HepG2 (cell line): ENCODE results near the gene EGFR. TPM values are rescaled to one million over a fixed set of nuclear protein-coding genes. Genes with fewer than 3 reads are reported as not detected.

Experiments used
- ATAC-seq: fragments of 200-7000 bp; cut with Tn5 transposase; 3 replicates; pipeline ENCODE4 v1.9.1; 2020; ENCODE audit warnings: mild to moderate bottlenecking, moderate library complexity
- BruUV-seq: library from RNA; stranded (reverse); fragments of 400-500 nt; replicated peaks from 2 replicates; lab custom pipeline; 2021; lab: Mats Ljungman, UMichigan
- CTCF ChIA-PET: fragments of 300-600 bp; formaldehyde crosslinking; extraction: SDS; loops from one replicate; lab custom pipeline; 2021; ENCODE audit warnings: low total read pairs, inconsistent platforms, low intra/inter-chr PET ratio; lab: Yijun Ruan, JAX
- POLR2A ChIA-PET: fragments of 350-600 bp; sonication (Branson Sonifier 250); formaldehyde crosslinking; loops from one replicate; lab custom pipeline; 2020; ENCODE audit warnings: antibody characterized with exemption, inconsistent platforms; lab: Yijun Ruan, JAX
- DNase-seq: peaks from one replicate; pipeline ENCODE4 v3.0.0-alpha.2; 2015; ENCODE audit warnings: low spot score
- FAIRE-seq: peaks from 3 replicates; lab custom pipeline; 2011; peaks lifted over from hg19 to GRCh38; lab: Jason Lieb, UNC
- H2AFZ ChIP-seq: one replicate; pipeline ENCODE4 v1.6.1; 2011; ENCODE audit warnings: low read length, inconsistent platforms
- H3K27ac ChIP-seq: fragments of 300-600 bp; 3 replicates; pipeline ENCODE4 v1.8.0; 2011; ENCODE audit warnings: mixed run types, mild to moderate bottlenecking, mixed read lengths, low read length, inconsistent platforms; ENCODE audit not compliant: insufficient read depth; ENCODE audit errors: extremely low read length
- H3K27me3 ChIP-seq, 2 experiments: fragments of 200-600 bp in 1 of 2; 2 replicates in 1 of 2; 3 replicates in 1 of 2; pipeline versions ENCODE4 v1.6.0 to v1.8.0; 2011; ENCODE audit warnings: low read length in 2 of 2, mild to moderate bottlenecking in 2 of 2, moderate library complexity in 2 of 2, inconsistent platforms in 1 of 2; ENCODE audit not compliant: insufficient read depth in 2 of 2, control insufficient read depth in 1 of 2
- H3K36me3 ChIP-seq, 2 experiments: fragments of 200-600 bp in 1 of 2; replicated peaks in 1 of 2; 2 replicates in 1 of 2; 3 replicates in 1 of 2; pipeline versions ENCODE4 v1.5.1 to v1.8.0; 2011; ENCODE audit warnings: low read length in 2 of 2, inconsistent platforms in 1 of 2; ENCODE audit not compliant: insufficient read depth in 2 of 2, control insufficient read depth in 1 of 2
- H3K4me1 ChIP-seq: 2 replicates; pipeline ENCODE4 v1.5.1; 2012; ENCODE audit warnings: low read length, inconsistent platforms; ENCODE audit not compliant: insufficient read depth
- H3K4me2 ChIP-seq: 2 replicates; pipeline ENCODE4 v1.6.0; 2011; ENCODE audit warnings: low read depth, low read length, inconsistent platforms
- H3K4me3 ChIP-seq, 3 experiments: fragments of 200-600 bp in 1 of 3; sonication (generic), shearing (Covaris generic) in 1 of 3; replicated peaks in 1 of 3; 2 replicates each; pipeline ENCODE4 v1.5.1; 2011 to 2016; ENCODE audit warnings: low read length in 3 of 3, inconsistent platforms in 2 of 3, low read depth in 2 of 3, mild to moderate bottlenecking in 2 of 3, control low read depth in 1 of 3, mixed read lengths in 1 of 3; ENCODE audit not compliant: insufficient read depth in 1 of 3
- H3K79me2 ChIP-seq: one replicate; pipeline ENCODE4 v1.6.1; 2011; ENCODE audit warnings: low read length, inconsistent platforms; ENCODE audit not compliant: insufficient read depth
- H3K9ac ChIP-seq: 2 replicates; pipeline ENCODE4 v1.6.0; 2011; ENCODE audit warnings: mild to moderate bottlenecking, low read depth, low read length, inconsistent platforms; ENCODE audit not compliant: insufficient read depth
- H3K9me3 ChIP-seq: 2 replicates; pipeline ENCODE4 v1.5.1; 2012; ENCODE audit warnings: mild to moderate bottlenecking, low read length
- H4K20me1 ChIP-seq: 2 replicates; pipeline ENCODE4 v1.6.0; 2011; ENCODE audit warnings: inconsistent platforms, mild to moderate bottlenecking, low read length, moderate library complexity; ENCODE audit not compliant: insufficient read depth
- ATF3 ChIP-seq: sonication (generic); formaldehyde crosslinking; IDR thresholded peaks from 2 replicates; pipeline ENCODE4 v1.4.0; 2020; ENCODE audit warnings: missing genetic modification reagents
- CENPT ChIP-seq: sonication (generic); formaldehyde crosslinking; IDR thresholded peaks from 2 replicates; pipeline ENCODE4 v1.8.0; 2022; ENCODE audit warnings: low read depth, mild to moderate bottlenecking, moderate library complexity, missing genetic modification reagents
- CREM ChIP-seq, 2 experiments: sonication (generic) in 1 of 2; formaldehyde crosslinking in 1 of 2; IDR thresholded peaks; 2 replicates each; pipeline versions ENCODE4 v1.4.0 to v1.6.1; 2016 to 2020; ENCODE audit warnings: antibody characterized with exemption in 1 of 2, mild to moderate bottlenecking in 1 of 2, missing genetic modification reagents in 1 of 2
- DR1 ChIP-seq: sonication (generic); formaldehyde crosslinking; IDR thresholded peaks from 2 replicates; pipeline ENCODE4 v1.8.0; 2021; ENCODE audit warnings: mild to moderate bottlenecking, missing genetic modification reagents, inconsistent platforms
- MAFK ChIP-seq, 2 experiments: IDR thresholded peaks in 1 of 2; conservative IDR thresholded peaks in 1 of 2; 2 replicates each; pipeline ENCODE4 v1.6.1; 2011; ENCODE audit warnings: improper control_type of control experiment in 2 of 2, low read length in 2 of 2
- MXI1 ChIP-seq: IDR thresholded peaks from 3 replicates; pipeline ENCODE4 v1.6.1; 2012; ENCODE audit warnings: low read depth, low read length, inconsistent platforms, borderline replicate concordance
- NFKB2 ChIP-seq: sonication (generic); formaldehyde crosslinking; IDR thresholded peaks from 2 replicates; pipeline ENCODE4 v1.4.0; 2020; ENCODE audit warnings: missing genetic modification reagents, borderline replicate concordance
- PHF20 ChIP-seq: sonication (generic); formaldehyde crosslinking; IDR thresholded peaks from 2 replicates; pipeline ENCODE4 v1.5.0; 2020; ENCODE audit warnings: mild to moderate bottlenecking, missing genetic modification reagents
- POLR2AphosphoS2 ChIP-seq: IDR thresholded peaks from 2 replicates; pipeline ENCODE4 v1.6.1; 2011; ENCODE audit warnings: low read depth, low read length, improper control_type of control experiment
- SRSF1 ChIP-seq: fragments of 200-400 bp; formaldehyde crosslinking; optimal IDR thresholded peaks from 2 replicates; pipeline ENCODE3; 2017; ENCODE audit warnings: mild to moderate bottlenecking, low read depth, low read length, moderate library complexity
- U2AF1 ChIP-seq: fragments of 200-400 bp; formaldehyde crosslinking; optimal IDR thresholded peaks from 2 replicates; pipeline ENCODE3; 2017; ENCODE audit warnings: mild to moderate bottlenecking, low read depth, low read length
- XBP1 ChIP-seq: sonication (generic); formaldehyde crosslinking; IDR thresholded peaks from 2 replicates; pipeline ENCODE4 v1.5.0; 2020; ENCODE audit warnings: missing genetic modification reagents
- ZNF136 ChIP-seq: sonication (generic); formaldehyde crosslinking; IDR thresholded peaks from 2 replicates; pipeline ENCODE4 v1.8.1; 2022; ENCODE audit warnings: low read depth, mild to moderate bottlenecking, moderate library complexity, missing genetic modification reagents
- ZNF34 ChIP-seq: sonication (generic); formaldehyde crosslinking; IDR thresholded peaks from 2 replicates; pipeline ENCODE4 v1.4.0; 2020; ENCODE audit warnings: mild to moderate bottlenecking, missing genetic modification reagents, borderline replicate concordance
- ZNF598 ChIP-seq: sonication (generic); formaldehyde crosslinking; IDR thresholded peaks from 2 replicates; pipeline ENCODE4 v1.5.1; 2020; ENCODE audit warnings: mild to moderate bottlenecking, missing genetic modification reagents, borderline replicate concordance
- ZSCAN12 ChIP-seq: sonication (generic); formaldehyde crosslinking; IDR thresholded peaks from 2 replicates; pipeline ENCODE4 v1.9.0; 2021; ENCODE audit warnings: mild to moderate bottlenecking, missing genetic modification reagents
- WGBS: methylation state at CpG from one replicate; pipeline ENCODE4 v1.1.6; 2017; ENCODE audit warnings: low lambda C conversion rate; 5-methylcytosine and 5-hydroxymethylcytosine counted together
- in situ Hi-C: cut with HindIII; loops from 2 replicates; pipeline ENCODE4 v1.10.0; 2017; ENCODE audit warnings: low pct_unique_long_range_greater_than_20kb; ENCODE audit not compliant: extremely low pct_ligation_motif_present
- intact Hi-C: fragments of 100-400 bp; cut with micrococcal nuclease; formaldehyde crosslinking; loops from one replicate; pipeline ENCODE4 v1.10.0; 2022; ENCODE audit not compliant: unreplicated experiment
- polyA plus RNA-seq, 8 experiments: library from polyadenylated mRNA; depleted of rRNA in 3 of 8; stranded (reverse) in 7 of 8; unstranded in 1 of 8; fragments of >200 nt; fragmentation: Illumina TruSeq in 4 of 8; extraction: Trizol in 4 of 8; gene quantifications; 2 replicates each; pipeline versions ENCODE4 v1.2.1 to v1.2.3, GENCODE V29; 2011 to 2016; ENCODE audit warnings: low read depth in 4 of 8, missing spikeins in 1 of 8, mixed read lengths in 1 of 8; ENCODE audit not compliant: insufficient read depth in 1 of 8
- total RNA-seq, 5 experiments: library from RNA; depleted of rRNA; stranded (reverse); fragments of >200 nt; fragmentation: Illumina TruSeq; extraction: Trizol; gene quantifications; 2 replicates each; pipeline ENCODE4 v1.2.3, GENCODE V29; 2016; ENCODE audit warnings: low read depth in 1 of 5

The EGFR gene
- total and polyA plus RNA-seq, 2 of the 13 experiments (the other 11 are each of a cell fraction or from before 2014, with no cell fraction given) = 7.0 to 10.0 TPM

- H3K9ac ChIP-seq = no peak overlapping the region
- H3K27ac ChIP-seq = no peak overlapping the region
- H3K79me2 ChIP-seq = no peaks in the 10 kb centered on the region
- DNase-seq = no peak
- ChIA-PET CTCF (no interaction called here), POLR2A (no interaction called here)
- no peaks in the 10 kb centered on the region for H3K36me3 ChIP-seq
- BruUV-seq = no TSS peak
- no peaks in the 10 kb centered on the region for H4K20me1 ChIP-seq
- TF ChIP-seq MAFK (conservative IDR thresholded peaks at IDR 0.05 in 1 of 2, IDR thresholded peaks at IDR 0.05 in 1 of 2; ENCODE audit: low read length in 2 of 2) = peak; percentile 31 to 56; a peak in 3 of 4 replicates
- TF ChIP-seq ZSCAN12 (CRISPR knock-in tag) = no peak
- TF ChIP-seq POLR2AphosphoS2 = no peak
- WGBS = 49% methylated on average over 5 of the region's 5 CpGs
- H3K9me3 ChIP-seq = no peaks in the 10 kb centered on the region
- intact Hi-C loops = no loop called here
- no peak overlapping the region for H2AFZ ChIP-seq
- in situ Hi-C loops = no loop called here
- no peak overlapping the region for H3K4me2 ChIP-seq
- H3K4me1 ChIP-seq = peaks cover 12% of the 10 kb centered on the region; the same call in 1 of the 2 replicates
- H3K27me3 ChIP-seq = peaks cover 0 to 18% of the 10 kb centered on the region in 2 experiments; a peak in 1 of 5 replicates
- H3K4me3 ChIP-seq = no peak overlapping the region
- FAIRE-seq = no peak
- ATAC-seq = no peak
Observed at GRCh38 chr7:55246171-55246570, 227.4 kb downstream of the EGFR start.

DNA sequence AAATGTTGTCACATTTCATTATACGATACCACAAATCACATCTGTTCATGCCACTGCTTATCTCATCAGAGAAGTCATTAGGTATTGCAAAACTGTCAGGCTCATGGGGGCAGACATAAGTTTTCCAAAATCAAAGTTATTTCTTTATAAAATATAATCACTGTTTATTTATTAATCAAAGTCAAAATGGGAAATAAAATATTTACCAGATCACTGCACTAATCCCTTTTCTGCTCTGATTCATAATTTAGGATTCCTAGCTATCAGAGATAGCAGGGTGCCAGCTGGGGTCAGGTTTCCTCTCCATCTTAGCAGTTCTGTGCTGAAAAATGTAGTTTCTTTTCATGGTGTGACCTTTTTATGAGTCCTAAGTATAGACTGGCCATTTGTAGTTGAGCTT lies 228.6 kb downstream of the EGFR start:
- ChIA-PET POLR2A (no interaction called here), CTCF (no interaction called here)
- no peak for ATAC-seq
- no peak overlapping the region for H3K27ac ChIP-seq
- no peaks in the 10 kb centered on the region for H3K79me2 ChIP-seq
- no TSS peak for BruUV-seq
- H3K4me3 ChIP-seq = no peak overlapping the region
- H3K9me3 ChIP-seq = no peaks in the 10 kb centered on the region
- intact Hi-C loops = no loop called here
- no peak overlapping the region for H3K9ac ChIP-seq
- H2AFZ ChIP-seq = no peak overlapping the region
- no peaks in the 10 kb centered on the region for H3K36me3 ChIP-seq
- H3K27me3 ChIP-seq = peaks cover 0 to 11% of the 10 kb centered on the region in 2 experiments; a peak in 1 of 5 replicates
- DNase-seq = no peak
- whole genome bisulfite sequencing = 59% methylated on average over 1 of the region's 1 CpG
- H3K4me1 ChIP-seq = peaks cover 12% of the 10 kb centered on the region; the same call in 1 of the 2 replicates
- in situ Hi-C loops = no loop called here
- H4K20me1 ChIP-seq = no peaks in the 10 kb centered on the region
- no peak for FAIRE-seq
- no peak overlapping the region for H3K4me2 ChIP-seq
- TF ChIP-seq DR1 = no peak
- no peak for TF ChIP-seq PHF20 (CRISPR knock-in tag)
- TF ChIP-seq SRSF1 = no peak
- TF ChIP-seq ZNF598 (CRISPR knock-in tag) = no peak
- no peak for TF ChIP-seq CREM (IDR thresholded peaks at IDR 0.05)
- no peak for TF ChIP-seq CREM (CRISPR knock-in tag; IDR thresholded peaks at IDR 0.05)
- TF ChIP-seq CENPT (CRISPR knock-in tag) = no peak
- no peak for TF ChIP-seq MXI1
- TF ChIP-seq ZNF34 = no peak
- no peak for TF ChIP-seq NFKB2 (CRISPR knock-in tag)
- TF ChIP-seq ATF3 (CRISPR knock-in tag) = no peak
- no peak for TF ChIP-seq ZNF136 (CRISPR knock-in tag)
- TF ChIP-seq U2AF1 = no peak
- TF ChIP-seq XBP1 = no peak
